ENCODE results near the gene GRIA1. TPM values are rescaled to one million over a fixed set of nuclear protein-coding genes. Genes with fewer than 3 reads are reported as not detected.

Gene GRIA1
- polyA plus RNA-seq, 1 experiment: 6.7 TPM

DNA sequence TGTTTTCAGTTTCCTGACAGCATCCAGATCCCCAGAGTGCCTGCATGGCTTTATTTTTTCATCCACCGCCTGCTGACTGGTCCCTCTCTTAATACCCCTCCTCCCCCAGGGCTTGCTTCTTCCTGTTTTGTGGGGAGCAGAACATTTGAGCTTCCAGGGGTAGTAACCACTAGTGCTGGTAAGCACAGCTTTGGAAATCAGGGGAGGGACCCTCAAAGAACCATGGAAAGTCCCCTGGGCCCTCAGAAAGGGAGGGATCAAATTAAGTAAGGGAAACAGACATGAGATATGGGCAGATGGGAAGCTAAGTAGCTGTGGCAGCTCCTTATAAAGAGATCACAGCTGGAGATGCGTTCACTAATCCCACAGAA lies 26.8 kb downstream of the GRIA1 start:
- Histone ChIP-seq H3K36me3 (ENCODE audit: control insufficient read depth, insufficient read depth, low read length) (no peaks in the 10 kb centered on the region), H3K27me3 (ENCODE audit: control insufficient read depth, insufficient read depth, low read length) (no peaks in the 10 kb centered on the region), H3K4me3 (ENCODE audit: low read depth, low read length) (no peak overlapping the region)
- CTCF ChIA-PET: interaction anchor here (0.6 kb wide), 1 partner anchor 26 kb away, joined by 3 read pairs; no protein-coding TSS in a partner anchor
- no peak for DNase-seq (ENCODE audit: low read depth)
- no peak for TF ChIP-seq CTCF (IDR thresholded peaks at IDR 0.05; ENCODE audit: insufficient read depth, low read depth, low read length)
- POLR2A ChIA-PET: no interaction called here

- Histone ChIP-seq H3K36me3 (ENCODE audit: control insufficient read depth, insufficient read depth, low read length) (no peaks in the 10 kb centered on the region), H3K4me3 (ENCODE audit: low read depth, low read length) (no peak overlapping the region), H3K27me3 (ENCODE audit: control insufficient read depth, insufficient read depth, low read length) (no peaks in the 10 kb centered on the region)
- CTCF ChIA-PET: interaction anchor here (1.4 kb wide), 1 partner anchor 445 kb away, joined by 3 read pairs; no protein-coding TSS in a partner anchor
- no peak for TF ChIP-seq CTCF (IDR thresholded peaks at IDR 0.05; ENCODE audit: insufficient read depth, low read depth, low read length)
- no peak for DNase-seq (ENCODE audit: low read depth)
- POLR2A ChIA-PET: no interaction called here
These were observed 29.7 kb downstream of the GRIA1 start for GRCh38 chr5:153520137-153520536.

GRCh38 chr5:153520952-153521351 lies 30.5 kb downstream of the GRIA1 start:
- POLR2A ChIA-PET: interaction anchor here (0.5 to 1.0 kb wide), 2 partner anchors 98 to 432 kb away, joined by 3 to 4 read pairs; no protein-coding TSS in a partner anchor
- CTCF ChIA-PET: interaction anchor here (1.4 kb wide), 1 partner anchor 444 kb away, joined by 3 read pairs; no protein-coding TSS in a partner anchor
- H3K27me3 ChIP-seq (ENCODE audit: control insufficient read depth, insufficient read depth, low read length): no peaks in the 10 kb centered on the region
- no peaks in the 10 kb centered on the region for H3K36me3 ChIP-seq (ENCODE audit: control insufficient read depth, insufficient read depth, low read length)
- DNase-seq (ENCODE audit: low read depth): no peak
- no peak for TF ChIP-seq CTCF (IDR thresholded peaks at IDR 0.05; ENCODE audit: insufficient read depth, low read depth, low read length)
- H3K4me3 ChIP-seq (ENCODE audit: low read depth, low read length): no peak overlapping the region

DNA sequence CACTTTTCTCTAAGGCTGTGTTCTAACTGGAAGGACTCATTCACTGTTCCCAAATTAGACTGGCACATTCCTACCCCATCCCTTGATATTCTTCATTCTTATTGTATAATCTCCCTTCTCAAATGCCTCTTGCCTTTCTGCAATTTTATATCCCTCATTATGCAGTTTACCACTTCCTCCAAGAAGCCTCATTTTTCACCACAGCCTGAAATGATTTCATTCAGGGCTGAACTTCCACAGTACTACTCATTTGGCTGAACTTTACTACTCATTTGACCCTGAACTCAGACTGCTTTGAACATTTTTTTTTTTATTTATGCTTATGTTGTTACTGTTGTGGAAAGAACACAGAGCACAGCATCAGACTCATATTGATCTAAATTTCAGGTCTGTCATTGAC lies 32.7 kb downstream of the GRIA1 start:
- ChIA-PET CTCF (interaction anchor here (1.2 to 1.4 kb wide), 2 partner anchors 10 to 26 kb away, joined by 3 to 4 read pairs; no protein-coding TSS in a partner anchor), POLR2A (no interaction called here)
- no peak for DNase-seq (ENCODE audit: low read depth)
- Histone ChIP-seq H3K27me3 (ENCODE audit: control insufficient read depth, insufficient read depth, low read length) (no peaks in the 10 kb centered on the region), H3K4me3 (ENCODE audit: low read depth, low read length) (no peak overlapping the region), H3K36me3 (ENCODE audit: control insufficient read depth, insufficient read depth, low read length) (no peaks in the 10 kb centered on the region)
- no peak for TF ChIP-seq CTCF (IDR thresholded peaks at IDR 0.05; ENCODE audit: insufficient read depth, low read depth, low read length)

DNA sequence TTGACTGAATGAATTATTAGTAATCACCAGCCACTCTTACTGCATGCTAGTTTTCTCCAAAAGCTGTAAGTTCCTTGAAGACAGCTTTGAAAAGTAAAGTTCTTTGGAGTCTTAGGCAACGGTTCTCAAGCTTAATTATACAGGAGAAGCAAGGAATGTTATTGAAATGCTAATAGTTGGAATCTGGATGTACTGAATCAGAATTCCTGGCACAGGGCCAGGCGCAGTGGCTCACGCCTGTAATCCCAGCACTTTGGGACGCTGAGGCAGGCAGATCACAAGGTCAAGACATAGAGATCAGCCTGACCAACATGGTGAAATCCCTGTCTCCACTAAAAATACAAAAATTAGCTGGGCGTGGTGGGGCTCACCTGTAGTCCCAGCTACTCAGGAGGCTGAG lies 33.4 kb downstream of the GRIA1 start:
- no peak overlapping the region for H3K4me3 ChIP-seq (ENCODE audit: low read depth, low read length)
- no peak for DNase-seq (ENCODE audit: low read depth)
- no peak for TF ChIP-seq CTCF (IDR thresholded peaks at IDR 0.05; ENCODE audit: insufficient read depth, low read depth, low read length)
- H3K36me3 ChIP-seq (ENCODE audit: control insufficient read depth, insufficient read depth, low read length): no peaks in the 10 kb centered on the region
- ChIA-PET POLR2A (no interaction called here), CTCF (interaction anchor here (0.6 to 1.4 kb wide), 4 partner anchors 10 to 382 kb away, joined by 3 to 4 read pairs (median 3); no protein-coding TSS in a partner anchor)
- no peaks in the 10 kb centered on the region for H3K27me3 ChIP-seq (ENCODE audit: control insufficient read depth, insufficient read depth, low read length)

Measured in BJ (cell line).